HG03565 (cell line): ENCODE measurements around the gene BRF1.

Source experiments
- ATAC-seq: cut with Tn5 transposase; IDR thresholded peaks from one replicate; pipeline ENCODE4 v1.9.1; 2021; ENCODE audit warnings: mild to moderate bottlenecking, moderate library complexity; ENCODE audit not compliant: unreplicated experiment

Gene BRF1

DNA sequence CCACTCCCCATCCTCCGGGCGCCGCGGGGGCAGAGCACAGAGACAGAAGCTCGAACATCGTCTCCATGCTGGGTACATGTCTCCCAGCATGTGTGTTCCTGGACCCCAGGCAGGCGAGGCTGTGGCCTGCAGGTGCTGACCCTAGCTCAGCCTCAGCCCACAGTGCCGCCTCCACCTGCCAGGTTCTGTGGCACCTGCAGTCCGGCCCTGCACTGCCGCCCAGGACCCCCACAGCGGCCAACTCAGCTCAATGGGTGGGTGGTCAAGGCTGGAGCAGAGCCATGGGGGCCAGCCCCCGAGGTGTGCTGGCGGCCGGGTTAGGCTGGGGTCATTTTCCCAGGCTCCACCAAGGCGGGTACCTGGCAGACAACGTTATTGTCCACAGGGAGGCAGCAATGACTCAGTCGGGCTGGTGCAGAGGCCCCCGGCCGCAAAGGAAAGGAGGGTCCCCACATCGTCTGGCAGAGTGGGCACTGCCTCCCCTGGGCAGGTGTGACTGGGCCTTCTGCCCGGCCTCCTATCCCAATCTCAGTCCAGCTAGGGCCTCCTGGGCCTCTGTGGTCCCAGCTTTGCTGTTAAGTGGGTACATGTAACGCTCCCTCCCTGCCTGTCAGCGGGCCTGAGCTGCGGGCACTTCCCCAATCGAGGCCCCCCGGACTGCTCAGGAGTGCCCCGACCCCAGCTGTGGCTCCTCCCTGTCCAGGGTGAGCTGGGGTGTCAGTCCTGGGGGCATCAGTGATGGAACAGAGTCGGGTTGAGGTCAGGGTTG lies 99.5 kb downstream of the BRF1 start:
- ATAC-seq: no peak

- ATAC-seq: no peak
Measured at GRCh38 chr14:105200641-105201040, 100.2 kb downstream of the BRF1 start.

DNA sequence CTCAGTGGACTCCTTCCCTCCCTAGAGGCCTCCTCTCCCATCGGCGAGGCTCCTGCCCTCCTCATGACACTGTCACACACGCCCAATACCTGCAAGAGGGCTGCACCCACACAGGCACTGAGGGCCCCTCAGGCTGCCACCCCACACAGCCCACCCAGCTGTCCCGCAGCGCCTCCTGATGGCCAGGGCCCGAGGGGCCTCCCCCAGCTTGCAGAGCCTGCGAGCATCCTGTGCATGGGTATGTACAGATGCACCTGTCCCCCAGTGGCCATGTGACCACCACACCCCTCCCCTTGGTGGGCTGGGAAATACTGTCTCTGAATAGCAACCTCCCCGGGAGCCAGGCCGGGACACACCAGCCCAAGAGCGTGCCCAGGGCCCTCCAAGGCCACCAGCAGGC lies 100.7 kb downstream of the BRF1 start:
- no peak for ATAC-seq

DNA sequence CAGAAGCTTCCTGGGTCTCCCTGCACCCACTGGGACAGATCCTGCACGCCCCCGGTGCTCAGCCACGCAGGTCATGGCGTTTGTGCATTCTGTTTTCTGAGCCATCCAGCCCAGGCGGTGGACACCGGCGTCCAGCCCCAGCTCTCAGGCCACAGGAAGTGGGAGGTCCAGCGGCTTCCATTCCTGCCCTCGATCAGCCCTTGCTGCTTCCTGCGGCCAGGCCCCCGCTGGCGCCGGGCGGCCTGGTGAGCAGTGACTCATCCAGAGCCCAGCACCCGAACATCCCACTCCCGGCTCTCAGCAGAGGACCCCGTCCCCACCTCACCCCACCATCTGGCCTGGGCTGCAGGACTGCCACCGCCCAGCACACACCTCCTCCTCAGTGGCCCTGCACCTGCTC lies 101.7 kb downstream of the BRF1 start:
- no peak for ATAC-seq

GRCh38 chr14:105198588-105198987 lies 102.2 kb downstream of the BRF1 start:
- no peak for ATAC-seq

DNA sequence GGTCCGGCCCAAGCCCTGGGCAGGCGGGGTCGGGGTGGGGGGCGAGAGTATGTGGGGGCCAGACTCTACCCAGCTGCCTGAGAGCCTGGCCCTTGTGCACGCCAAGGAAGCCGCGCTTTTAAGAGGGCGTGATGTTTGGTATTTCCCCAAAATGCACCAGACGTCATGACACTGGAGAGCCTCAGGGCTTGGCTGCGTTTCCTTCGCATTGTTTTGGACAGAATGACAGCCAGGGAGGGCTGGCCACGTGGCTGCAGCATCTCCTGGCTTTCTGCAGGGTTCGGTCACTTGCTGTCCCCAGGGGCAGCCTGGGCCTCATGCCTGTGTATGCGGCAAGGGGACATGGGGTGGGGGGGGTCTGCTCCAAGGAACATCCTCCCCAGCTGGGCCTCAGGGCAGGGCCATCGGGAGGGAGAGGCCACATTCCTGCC lies 103.6 kb downstream of the BRF1 start:
- no peak for ATAC-seq

DNA sequence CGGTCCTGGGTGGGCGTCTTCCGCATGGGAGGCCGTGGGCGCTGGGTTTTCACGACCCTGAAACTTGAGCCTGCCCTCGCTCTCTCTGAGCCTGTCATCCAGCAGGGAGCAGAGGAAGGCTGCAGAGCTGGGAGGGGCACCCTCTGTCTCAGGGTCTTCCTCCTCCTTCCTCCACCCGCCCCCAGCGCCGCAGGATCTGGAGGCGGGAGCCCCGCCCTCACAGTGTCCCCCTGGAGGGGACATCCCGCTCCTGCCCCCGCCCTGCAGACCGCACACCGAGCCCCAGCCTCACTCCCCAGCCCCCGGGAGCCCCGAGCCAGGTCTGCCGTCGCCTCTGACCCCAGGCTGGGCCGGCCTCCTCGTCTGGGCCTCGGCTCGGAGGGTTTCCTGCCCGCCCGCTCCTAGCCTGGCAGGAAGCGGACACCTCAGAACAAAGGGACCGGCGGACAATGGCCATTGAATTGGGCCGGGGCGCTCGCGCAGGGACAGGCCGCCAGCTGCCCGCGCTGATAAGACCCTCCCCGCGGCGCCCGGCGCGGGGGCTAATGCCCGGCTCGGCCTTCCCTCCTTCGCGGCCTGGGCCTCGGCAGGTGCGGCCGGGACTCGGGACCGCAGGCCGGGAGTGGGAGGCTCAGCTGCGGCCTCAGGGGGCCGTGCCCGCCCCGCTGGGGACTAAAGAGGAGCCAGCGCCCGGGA lies 104.4 kb downstream of the BRF1 start:
- ATAC-seq: no peak

DNA sequence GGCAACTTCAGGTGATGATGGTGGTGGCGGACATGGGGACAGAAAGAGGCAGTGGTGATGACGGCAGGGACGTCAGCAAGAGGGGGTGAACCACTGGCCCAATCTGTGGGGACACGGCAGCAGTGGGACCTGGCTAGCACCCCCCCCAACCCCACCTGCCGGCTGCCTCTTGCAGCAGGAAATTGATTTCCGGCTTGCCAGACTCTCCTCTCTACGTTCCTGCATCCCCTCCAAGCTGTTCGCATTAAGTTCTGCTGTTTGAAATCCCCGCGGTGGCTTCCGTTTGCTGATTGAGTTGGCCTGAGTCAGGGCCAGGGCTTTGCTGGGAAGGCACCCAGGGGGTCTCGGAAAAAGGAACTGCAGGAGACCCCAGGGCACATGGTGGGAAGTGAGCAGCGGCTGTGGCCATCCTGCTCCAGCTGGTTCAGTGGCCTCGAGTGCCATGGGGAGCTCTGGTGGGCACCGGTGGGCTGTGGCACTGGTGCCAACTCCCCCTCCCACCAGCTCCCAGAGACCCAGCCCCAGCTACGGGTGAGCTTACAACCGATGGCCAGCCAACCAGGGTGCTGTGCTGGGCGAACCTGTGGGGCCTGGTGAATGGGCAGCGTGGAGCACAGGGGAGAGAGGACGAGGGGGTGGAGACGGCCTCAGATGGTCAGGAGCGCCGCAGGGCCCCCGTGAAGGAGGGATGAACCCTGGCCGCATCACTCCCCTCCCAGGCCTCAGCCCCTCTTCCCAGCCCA lies 105.1 kb downstream of the BRF1 start:
- no peak for ATAC-seq

DNA sequence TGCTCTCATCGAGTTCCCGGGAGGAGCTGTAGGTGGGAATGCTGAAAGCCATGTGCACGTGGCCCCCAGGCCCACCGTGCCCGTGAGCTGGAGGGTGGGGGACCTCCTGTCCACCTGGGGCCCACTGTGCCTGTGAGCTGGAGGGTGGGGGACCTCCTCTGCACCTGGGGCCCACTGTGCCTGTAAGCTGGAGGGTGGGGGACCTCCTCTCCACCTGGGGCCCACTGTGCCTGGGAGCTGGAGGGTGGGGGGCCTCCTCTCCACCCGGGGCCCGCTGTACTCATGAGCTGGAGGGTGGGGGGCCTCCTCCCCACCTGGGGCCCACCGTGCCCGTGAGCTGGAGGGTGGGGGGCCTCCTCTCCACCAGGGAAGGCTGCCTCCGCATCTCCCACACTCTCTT lies 105.8 kb downstream of the BRF1 start:
- no peak for ATAC-seq

DNA sequence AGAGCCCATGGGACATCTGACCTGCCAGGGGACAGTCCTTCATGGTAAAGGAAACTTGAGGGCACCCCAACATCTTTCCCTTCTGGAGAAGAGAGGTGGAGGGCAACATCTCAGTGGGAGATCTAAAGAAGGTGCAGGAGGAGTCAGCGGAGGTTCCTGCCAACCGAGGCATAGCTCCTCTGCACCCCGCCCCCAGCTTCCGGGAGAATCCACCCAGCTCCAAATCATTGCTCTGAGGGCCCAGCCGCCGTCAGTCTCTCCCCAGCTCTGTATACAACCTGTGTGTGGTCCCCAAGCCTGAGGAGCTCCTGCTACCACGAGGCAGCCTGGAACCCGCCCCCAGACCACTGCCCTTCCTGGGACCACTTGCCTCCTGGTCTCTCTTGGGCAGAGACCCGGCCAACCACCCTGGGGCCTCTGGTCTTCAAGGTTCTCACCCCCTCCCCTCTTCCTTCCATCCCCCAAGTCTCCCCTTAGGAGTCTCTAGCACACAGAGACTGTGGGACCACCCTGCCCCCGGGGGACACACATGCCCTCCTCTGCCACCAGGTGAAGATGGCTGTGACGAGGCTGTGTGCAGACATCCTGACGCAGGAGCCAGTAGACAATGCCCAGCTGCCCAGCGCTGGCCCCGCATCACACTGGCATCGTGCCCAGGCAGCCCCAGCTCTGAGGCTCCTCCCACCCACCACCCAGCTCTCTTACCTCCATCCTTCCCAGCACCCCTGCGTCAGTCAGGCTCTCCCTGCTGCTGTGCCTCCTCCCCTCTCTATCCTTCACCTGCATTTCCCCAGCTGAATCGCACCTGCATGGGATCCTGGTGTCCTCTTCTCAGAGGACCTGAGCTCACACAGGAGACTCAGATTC lies 106.7 kb downstream of the BRF1 start:
- ATAC-seq: no peak

- ATAC-seq: no peak
Measured at GRCh38 chr14:105192866-105193731, 107.7 kb downstream of the BRF1 start.

DNA sequence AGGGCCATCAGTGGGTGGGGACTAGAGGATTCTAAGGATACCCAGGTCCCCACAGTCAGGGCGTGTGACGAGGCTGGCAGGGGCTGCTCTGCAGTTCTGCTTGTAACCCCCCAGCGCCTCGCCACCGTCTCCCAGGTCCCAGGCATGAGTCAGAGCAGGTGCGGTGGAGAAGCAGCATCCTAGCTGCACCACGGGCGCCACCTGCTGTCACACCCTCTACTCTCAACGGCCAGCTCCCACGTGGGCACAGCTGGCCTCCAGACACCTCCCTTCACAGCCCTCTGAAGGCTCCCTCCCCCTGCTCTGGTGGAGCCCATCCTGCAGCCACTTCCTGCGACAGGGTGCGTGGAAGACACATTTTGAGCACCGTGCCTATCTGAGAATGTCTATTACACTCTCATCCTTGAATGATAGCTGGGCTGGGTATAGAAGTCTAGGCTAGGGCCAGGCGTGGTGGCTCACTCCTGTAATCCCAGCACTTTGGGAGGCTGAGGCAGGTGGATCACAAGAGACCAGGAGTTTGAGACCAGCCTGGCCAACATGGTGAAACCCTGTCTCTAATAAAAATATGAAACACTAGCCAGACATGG lies 112.8 kb downstream of the BRF1 start:
- ATAC-seq: no peak

DNA sequence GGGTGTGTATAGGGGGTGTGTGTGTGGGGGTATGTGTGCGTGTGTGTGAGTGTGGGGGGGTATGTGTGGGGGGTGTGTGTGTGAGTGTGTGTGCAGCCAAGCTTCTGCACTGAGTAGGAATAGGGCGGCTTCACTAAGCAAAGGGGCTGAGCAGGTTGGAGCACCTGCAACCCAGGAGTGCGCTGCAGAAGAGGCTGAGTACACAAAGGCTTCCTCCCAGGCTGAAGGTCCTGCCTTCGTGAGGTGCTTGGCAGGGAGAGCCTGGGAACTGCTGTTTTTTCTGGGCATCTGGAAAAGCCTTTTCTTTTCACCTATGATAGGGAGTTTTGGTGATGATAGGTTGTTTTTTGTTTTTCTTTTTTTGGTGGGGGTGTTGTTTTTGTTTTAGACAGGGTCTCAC lies 113.7 kb downstream of the BRF1 start:
- ATAC-seq: no peak

DNA sequence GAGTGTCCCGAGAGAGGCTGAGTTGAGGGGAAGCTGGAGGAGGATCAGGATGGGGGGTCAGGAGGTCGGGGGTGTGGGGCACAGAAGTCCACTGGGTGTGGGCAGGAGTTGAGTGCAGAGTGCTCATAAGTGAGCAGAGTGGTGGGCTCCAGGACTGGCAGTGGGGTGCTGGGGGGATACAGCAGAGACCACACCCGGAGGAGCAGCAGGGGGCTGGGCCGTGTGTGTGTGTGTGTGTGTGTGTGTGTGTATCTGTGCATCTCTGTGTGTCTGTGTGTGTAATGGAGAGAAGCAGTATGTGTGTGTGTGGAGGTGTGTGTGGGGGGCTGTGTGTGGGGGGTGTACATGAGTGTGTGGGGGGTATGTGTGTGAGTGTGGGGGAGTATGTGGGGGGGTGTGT lies 114.8 kb downstream of the BRF1 start:
- no peak for ATAC-seq

DNA sequence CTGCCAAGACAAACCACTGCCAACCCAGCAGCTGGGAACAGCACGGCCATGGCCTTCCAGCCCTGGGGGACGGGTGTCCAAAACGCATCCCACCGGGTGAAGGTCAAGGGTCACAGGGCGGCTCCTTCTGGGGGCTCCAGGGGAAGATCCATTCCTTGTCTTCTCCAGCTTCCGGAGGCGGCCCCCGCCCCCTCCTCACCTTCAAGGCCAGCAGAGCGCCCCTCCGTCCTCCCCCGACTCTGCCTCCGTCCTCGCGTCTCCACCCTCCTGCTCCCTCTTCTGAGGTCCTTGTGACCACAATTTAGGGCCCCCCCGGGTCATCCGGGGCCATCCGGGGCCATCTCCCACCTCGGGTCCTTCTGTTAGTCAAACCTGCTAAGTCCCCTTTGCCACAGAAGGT lies 115.8 kb downstream of the BRF1 start:
- ATAC-seq: no peak

GRCh38 chr14:105184461-105184860 lies 116.3 kb downstream of the BRF1 start:
- no peak for ATAC-seq

- no peak for ATAC-seq
Measured at GRCh38 chr14:105182296-105183020, 118.3 kb downstream of the BRF1 start.

DNA sequence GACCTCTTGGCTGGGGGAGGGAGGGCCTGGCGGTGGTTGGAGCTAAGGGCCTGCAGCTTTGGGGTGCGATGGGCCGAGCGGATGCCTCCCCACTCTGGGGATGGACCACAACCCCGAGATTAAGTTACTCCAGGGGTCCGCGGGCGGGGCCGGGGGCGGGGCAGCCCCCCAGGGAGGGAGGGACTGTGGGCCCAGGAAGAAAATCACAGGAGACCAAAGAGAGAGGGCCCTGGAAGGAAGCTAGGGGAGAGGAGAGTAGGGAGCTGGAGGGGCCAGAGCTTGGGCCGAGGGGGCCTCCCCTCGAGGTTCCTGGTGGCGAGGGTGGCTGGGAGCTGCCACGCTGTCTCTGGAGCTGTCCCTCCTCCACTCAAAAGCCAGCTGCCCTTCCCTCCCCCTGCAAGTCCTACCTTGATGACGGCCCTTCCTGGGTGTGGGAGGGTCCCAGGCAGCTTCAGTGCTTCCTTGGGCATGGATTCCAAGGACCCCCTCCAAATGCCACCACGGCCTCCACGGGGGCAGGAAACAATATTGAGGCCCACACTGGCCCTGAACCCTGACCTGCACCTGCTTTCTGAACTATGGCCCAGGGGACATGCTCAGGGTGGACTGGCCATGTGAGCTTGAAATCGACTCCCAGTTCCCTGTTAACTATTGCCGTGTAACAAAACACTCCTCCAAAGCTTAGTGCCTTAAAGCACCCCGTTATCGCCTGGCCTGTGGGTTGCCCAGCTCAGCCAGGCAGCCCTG lies 119.1 kb downstream of the BRF1 start:
- ATAC-seq: no peak
